Right lobe of liver (tissue), 4 donors: Measurements from ENCODE around the gene GAA.

Experiments used
- CTCF ChIP-seq, 4 donors: fragments of 200-600 bp in 3 of 4; fragments of 450-650 bp in 1 of 4; IDR thresholded peaks; one replicate each; pipeline versions ENCODE4 v1.5.1 to v1.8.0; 2016 to 2022; ENCODE audit warnings: antibody characterized with exemption in 4 of 4, mild to moderate bottlenecking in 2 of 4
- POLR2A ChIP-seq: fragments of 450-650 bp; IDR thresholded peaks from one replicate; pipeline ENCODE4 v1.6.1; 2017; ENCODE audit warnings: antibody characterized with exemption, mild to moderate bottlenecking
- donor health status: DM: no; HTN: no; CAD: no.
- donor health status: DM: no; HTN: no; CAD: no.
- donor health status: DM: no; HTN: yes; CAD: no.

GRCh38 chr17:80106751-80107150 lies 5.4 kb downstream of the GAA start:
- TF ChIP-seq CTCF (IDR thresholded peaks at IDR 0.05) (no peak), POLR2A (no peak)
